NT2/D1 (cell line): Measurements from ENCODE around the gene STAT1.

Source experiments
- SUZ12 ChIP-seq: IDR thresholded peaks from 2 replicates; pipeline ENCODE4 v1.6.1; 2011; ENCODE audit not compliant: insufficient read length, insufficient read depth; ENCODE audit errors: extremely low read depth
- YY1 ChIP-seq: IDR thresholded peaks from 2 replicates; pipeline ENCODE4 v1.6.1; 2011; ENCODE audit not compliant: insufficient read length, insufficient read depth

DNA sequence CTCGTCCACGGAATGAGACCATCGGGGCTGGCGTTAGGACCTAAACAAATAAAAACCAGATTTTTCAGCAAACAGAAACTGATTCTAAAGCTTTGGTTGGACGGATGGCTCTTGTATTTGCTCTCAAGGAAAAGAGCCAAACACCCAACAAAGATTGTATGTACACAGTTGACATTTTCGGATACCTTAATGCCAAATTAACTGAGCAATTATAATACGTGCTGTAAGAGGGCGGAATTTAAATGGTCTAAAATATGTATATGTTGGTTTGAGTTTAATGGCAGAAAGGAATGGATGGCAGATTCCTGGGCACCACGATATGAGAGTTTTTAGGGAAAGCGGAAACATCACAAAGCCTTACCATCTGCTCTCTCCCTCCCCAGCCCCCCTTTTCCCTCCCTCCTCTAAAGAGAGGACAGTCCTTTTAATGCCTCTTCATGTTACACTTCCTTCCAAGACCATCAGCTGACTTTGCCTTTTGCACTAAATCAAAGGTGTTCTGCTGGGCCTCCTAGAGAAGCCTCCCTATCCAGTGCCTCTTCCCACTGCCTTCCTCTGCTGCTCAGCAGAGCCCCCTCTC is 33.3 kb downstream of the STAT1 start:
- TF ChIP-seq SUZ12: no peak
- no peak for TF ChIP-seq YY1
